ENCODE measurements around the gene CRADD. TPM values are rescaled to one million over a fixed set of nuclear protein-coding genes. Genes with fewer than 3 reads are reported as not detected.
"Not testable (repeated sequence)": the region's sequence is repeated elsewhere in the genome, so short reads cannot be mapped to it uniquely, and the experiment has no call there.

The CRADD gene
- total RNA-seq, 1 donor from 2014 or later = 13.1 TPM

DNA sequence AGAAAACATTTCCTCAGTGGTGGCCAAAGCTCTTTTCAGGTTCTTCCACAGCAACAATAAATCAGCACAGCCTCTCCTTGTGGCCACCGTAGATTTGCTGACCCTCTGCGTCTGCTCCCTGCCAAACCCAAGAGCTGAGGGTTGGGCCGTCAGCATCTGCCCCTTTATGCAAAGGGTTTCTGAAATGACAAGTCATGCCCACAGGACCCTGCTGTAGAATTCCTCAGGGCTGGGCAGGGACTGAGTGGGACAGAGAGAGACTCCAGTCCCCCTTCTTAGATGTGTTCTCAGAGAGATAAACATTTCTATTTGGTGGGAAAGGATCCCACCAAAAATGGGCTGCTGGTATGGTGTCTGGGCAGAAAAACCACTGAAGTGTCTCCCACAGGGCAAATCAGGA, 238.2 kb downstream of the CRADD start:
- intact Hi-C loops (cut with micrococcal nuclease) = no loop called here

GRCh38 chr12:93916402-93916801, 239.2 kb downstream of the CRADD start:
- intact Hi-C loops (cut with micrococcal nuclease) = no loop called here

DNA sequence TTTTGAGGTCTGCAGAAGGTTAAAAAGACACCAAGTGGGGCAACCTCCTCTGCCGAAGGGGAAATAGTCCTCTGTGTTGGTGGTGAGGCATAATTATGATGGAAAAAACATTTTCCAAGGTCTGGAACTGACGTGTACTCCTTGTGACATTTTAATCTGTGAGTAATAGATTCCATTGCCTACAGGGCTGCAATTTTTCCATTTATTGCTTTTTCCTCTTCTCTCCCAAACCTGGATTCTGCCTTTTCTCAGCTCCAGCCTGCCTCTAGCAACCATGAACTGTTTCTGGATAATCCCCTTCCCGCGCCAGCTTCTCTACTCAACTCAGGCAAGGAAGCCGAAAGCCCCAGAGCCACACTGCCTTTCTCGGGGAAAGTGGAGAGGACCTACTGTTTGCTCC, 241.1 kb downstream of the CRADD start:
- intact Hi-C loops (cut with micrococcal nuclease) = no loop called here

- intact Hi-C loops (cut with micrococcal nuclease) = no loop called here
These were observed 241.7 kb downstream of the CRADD start for GRCh38 chr12:93918900-93919299.

DNA sequence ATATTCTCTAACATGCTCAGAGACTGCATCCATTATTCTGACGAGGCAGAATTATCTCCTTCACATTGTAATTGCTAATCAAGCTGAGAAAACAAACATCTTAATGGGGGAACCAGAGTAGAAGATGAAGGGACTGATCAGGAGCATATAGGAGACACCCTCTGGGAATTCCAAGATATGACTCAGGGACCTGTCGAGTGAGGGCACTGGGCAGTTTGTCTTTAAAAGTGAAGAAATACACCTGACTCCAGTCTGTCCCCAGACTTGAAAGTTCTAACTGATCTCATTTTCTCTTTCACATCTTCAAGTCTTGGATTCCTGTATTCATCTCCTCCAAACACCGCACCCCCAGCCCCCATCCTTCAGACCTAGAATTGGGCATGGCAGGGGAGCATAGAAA, 244.3 kb downstream of the CRADD start:
- intact Hi-C loops (cut with micrococcal nuclease) = no loop called here

DNA sequence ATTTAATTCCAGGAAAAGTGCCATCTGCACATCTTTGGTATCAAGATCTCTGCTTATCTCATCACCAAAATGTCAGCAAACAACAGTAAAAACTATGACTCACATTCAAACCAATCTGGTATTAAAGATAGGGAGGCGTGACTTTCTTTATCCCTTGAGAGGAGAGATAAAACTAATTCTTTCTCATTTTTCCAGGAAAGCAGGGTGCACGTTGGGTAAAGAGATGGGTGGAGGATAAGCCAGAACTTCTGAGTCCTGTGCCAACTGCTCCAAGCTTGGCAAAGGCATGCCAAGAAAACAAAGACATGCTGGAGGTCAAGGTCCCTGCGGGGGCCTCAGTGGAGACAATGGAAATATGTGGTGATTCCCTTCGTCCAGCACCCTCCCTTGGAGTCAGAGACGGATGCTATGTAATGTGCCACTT, 245.4 kb downstream of the CRADD start:
- intact Hi-C loops (cut with micrococcal nuclease) = no loop called here

- intact Hi-C loops (cut with micrococcal nuclease) = no loop called here
These were observed 247.2 kb downstream of the CRADD start for GRCh38 chr12:93924367-93924766.

DNA sequence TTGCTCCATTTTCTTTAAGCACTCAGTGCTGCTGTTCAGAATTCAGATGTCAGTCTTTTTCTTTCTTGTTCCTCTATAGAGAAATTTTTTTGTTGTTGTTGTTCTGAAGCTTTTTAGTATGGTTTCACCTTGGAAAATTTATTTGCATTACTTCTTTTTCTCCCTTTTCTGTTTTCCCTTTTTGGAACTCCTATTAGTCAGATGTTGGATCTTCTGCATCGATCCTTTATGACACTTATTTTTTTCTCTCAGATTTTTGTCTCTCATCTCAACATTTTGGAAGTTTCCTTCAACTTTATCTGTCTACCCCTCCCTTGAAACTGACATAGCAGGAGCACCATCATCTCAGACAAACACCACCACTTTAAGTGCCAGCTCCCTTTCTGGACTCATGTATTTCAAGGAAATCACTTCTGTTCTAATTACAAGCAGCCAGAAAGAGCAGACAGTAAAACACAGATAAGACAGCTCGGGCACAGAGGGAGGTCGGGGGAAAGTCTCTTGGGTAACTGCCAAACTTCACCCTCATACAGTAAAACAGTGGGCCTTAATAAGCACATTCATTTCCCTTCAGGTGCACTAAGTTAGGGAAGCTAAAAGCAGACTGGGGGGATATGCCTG, 248.5 kb downstream of the CRADD start:
- intact Hi-C loops (cut with micrococcal nuclease) = no loop called here

- intact Hi-C loops (cut with micrococcal nuclease) = no loop called here
These were observed 249.1 kb downstream of the CRADD start for GRCh38 chr12:93926237-93926636.

DNA sequence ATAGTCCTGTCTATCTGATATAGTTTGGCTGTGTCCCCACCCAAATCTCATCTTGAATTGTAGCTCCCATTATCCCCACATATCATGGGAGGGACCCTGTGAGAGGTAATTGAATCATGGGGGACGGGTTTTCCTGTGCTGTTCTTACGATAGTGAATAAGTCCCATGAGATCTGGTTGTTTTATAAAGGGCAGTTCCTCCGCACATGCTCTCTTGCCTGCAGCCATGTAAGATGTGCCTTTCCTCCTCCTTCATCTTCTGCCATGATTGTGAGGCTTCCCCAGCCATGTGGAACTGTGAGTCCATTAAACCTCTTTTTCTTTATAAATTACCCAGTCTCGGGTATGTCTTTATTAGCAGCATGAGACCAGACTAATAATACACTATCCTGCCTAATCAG, 251.9 kb downstream of the CRADD start:
- intact Hi-C loops (cut with micrococcal nuclease) = not testable (repeated sequence)

DNA sequence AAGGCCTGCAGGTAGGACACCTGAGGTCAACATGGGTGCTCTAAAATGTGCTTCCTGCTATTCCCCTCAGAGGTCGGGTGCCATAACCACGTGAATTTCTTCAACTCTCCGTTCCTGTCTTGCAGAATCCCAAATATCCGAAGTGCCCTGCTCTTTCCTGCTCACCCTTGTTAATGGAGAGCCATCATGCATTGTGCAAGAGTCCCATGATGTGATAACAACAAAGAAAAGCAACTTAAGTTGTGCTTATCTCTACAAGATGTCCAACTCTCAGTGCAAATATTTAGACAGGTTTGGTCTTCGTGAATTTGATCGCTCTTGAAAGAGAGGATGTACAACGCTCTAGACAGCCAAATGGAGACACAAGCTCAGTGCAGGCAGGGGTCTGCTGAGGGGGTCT, 260.6 kb downstream of the CRADD start:
- intact Hi-C loops (cut with micrococcal nuclease) = no loop called here

- intact Hi-C loops (cut with micrococcal nuclease) = no loop called here
These were observed 261.1 kb downstream of the CRADD start for GRCh38 chr12:93938317-93938716.

DNA sequence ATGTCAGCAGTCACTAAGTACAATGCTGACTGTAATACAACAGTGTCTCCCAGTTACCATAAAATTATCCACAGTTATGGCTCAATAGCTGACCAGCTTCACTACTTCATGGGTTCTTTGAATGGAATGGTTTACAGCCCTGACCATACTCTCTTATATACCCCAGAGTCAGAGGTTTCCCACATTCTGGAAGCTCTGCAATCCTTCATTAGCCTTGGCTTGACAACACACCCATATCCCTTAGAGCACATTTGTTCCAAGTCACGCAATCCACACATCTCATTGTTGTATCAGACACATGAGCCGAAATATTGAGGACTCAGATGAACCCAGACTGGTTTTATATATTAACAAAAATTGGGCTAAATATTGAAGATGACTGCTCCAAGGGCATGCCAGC, 261.8 kb downstream of the CRADD start:
- intact Hi-C loops (cut with micrococcal nuclease) = no loop called here

GRCh38 chr12:93939641-93940325, 262.6 kb downstream of the CRADD start:
- intact Hi-C loops (cut with micrococcal nuclease) = no loop called here

- intact Hi-C loops (cut with micrococcal nuclease) = no loop called here
These were observed 266.6 kb downstream of the CRADD start for GRCh38 chr12:93943780-93944179.

DNA sequence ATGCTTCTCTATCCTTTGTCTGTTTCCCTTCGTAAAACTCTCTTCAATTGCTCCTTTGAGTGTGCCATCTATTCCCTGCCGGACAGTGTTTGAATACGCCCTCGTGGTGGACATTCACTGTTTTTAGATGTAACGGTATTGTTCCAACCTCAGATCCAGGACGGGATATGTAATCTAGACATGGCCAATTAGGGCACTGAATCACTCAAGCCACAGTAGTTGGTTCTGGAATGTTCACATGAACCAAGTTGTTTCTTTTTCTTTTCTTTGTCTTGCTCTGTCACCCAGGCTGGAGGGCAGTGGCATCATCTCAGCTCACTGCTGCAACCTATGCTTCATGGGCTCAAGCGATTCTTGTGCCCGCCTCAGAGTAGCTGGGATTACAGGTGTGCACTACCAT, 267.0 kb downstream of the CRADD start:
- intact Hi-C loops (cut with micrococcal nuclease) = no loop called here

Other genes with a start within 250 kb of the CRADD start
- gene UBE2N, start 235.4 kb upstream of the CRADD start, total RNA-seq = 195 and 203 TPM in 2 replicates
- 67.2 and 68.9 TPM in 2 replicates for gene MRPL42, start 209.9 kb upstream of the CRADD start, total RNA-seq
- 32.5 and 32.9 TPM in 2 replicates for gene SOCS2, start 104.7 kb upstream of the CRADD start, total RNA-seq